HG02623 (cell line): ENCODE measurements around the gene DPH1.

Experiments used
- ATAC-seq: cut with Tn5 transposase; IDR thresholded peaks from one replicate; pipeline ENCODE4 v1.9.1; 2021; ENCODE audit warnings: moderate library complexity; ENCODE audit not compliant: unreplicated experiment

Gene DPH1

GRCh38 chr17:2076087-2076984 lies 46.4 kb downstream of the DPH1 start:
- no peak for ATAC-seq

- no peak for ATAC-seq
These were observed 47.1 kb downstream of the DPH1 start for GRCh38 chr17:2077040-2077439.

DNA sequence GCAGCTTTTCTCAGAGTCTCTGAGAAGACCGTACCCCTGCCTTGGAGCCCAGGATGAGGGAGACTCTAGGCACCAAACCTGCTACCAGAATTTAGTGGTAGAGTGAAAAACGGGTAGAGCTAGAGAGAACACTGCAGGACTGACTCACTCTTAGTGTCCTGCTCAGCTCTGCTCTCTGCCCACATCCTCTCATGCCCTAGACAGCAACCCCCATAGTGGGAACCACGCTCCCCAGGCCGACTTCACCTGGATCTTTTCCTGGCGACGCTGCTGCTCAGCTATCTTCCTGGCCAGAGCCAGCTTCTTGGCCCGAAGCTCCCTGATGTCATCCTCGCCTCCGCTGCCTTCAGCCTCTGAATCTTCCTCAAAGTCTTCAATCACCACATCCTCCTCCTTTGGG lies 51.6 kb downstream of the DPH1 start:
- no peak for ATAC-seq

- ATAC-seq: no peak
These were observed 52.2 kb downstream of the DPH1 start for GRCh38 chr17:2082003-2082781.

- ATAC-seq: no peak
These were observed 53.7 kb downstream of the DPH1 start for GRCh38 chr17:2083613-2084035.

DNA sequence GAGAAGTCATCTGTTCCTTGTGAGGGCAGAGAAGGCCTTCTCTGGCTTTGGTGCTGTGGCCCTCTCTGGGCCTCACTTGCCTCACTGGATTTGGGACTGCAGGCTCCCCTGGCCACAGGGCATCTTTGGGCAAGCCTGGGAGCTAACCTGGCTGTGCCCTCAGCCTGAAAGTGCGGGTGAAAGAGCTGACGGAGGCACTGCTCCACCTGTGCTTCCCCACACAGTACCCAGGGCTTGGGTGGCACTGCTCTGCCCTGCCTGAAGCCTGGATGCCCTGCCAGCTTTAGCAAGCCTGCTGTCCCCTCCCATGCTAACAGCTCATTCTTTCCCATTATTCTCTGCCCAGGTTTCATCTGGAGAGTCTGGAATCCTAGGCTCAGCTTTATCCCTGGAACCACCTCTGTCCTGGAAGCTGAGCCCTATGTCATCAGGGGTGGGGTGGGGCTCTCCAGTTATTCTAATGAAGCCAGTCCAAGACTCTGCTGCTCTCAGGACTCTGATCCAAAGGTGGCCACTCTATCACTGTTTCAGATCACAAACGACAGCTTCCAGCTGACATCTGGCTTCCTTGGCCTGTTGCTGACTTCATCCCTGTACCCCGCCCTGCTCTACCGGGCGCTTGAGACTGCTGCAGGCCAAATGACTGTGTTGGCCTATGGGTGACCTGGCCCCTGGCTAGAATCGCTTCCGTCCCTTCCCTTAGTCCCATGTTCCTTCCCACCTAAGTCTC lies 54.2 kb downstream of the DPH1 start:
- no peak for ATAC-seq

- ATAC-seq: no peak
These were observed 55.1 kb downstream of the DPH1 start for GRCh38 chr17:2084766-2085647.

DNA sequence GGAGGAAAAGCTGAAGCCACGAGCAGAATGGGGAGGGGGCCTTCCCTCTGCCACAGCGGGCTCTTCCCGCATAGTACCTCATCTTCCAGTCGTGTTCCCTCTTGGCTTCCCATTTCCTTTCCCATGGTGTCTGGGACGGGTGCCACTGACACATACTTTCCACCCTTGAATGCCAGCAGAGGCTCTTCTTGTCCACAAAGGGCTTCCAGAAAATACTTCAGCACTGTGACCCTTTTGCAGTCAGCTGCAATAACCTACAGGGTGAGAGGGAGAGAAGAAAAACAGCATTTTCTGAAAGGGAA lies 55.6 kb downstream of the DPH1 start:
- no peak for ATAC-seq

DNA sequence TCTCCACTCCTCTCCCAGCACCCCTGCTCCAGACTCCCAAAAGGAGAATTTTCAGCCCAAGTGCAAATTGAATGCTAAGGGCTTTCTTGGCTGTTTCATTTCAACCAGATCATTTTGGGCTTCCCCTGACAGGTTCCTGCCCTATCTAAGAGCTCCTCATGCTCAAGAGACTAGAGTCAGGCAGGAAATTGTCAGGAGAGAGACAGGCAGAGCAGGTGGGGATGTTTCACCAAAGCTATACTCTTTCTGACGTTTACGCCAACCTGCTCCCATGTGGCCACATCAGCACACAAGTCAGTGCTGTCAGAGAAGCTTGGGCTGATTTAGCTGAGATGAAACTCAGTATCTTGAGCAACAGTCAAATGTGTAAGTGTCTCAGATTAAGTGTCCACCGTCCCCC lies 56.4 kb downstream of the DPH1 start:
- no peak for ATAC-seq

GRCh38 chr17:2087597-2088211 lies 57.8 kb downstream of the DPH1 start:
- ATAC-seq: no peak

GRCh38 chr17:2089021-2089422 lies 59.1 kb downstream of the DPH1 start:
- ATAC-seq: peak; percentile 11

DNA sequence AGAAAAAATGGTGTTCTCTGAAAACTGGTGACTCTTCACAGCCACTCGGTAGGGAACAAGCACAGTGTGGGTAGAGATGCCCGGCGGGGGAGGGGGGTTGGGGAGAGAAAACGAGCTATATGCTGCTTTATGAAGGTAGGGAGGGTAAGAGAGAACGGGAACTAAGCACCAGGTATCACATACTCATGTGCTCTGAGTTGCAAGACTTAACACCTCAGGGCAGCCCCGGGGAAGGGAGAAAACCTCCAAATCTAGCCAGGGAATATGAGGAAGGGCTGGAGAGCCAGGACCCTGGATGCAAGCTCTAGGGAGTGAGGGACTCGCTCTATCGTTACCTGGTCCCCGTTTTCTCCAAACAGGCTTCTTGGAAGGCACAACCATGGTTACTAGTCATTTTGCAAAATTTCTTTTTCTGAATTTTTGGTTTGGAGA lies 60.3 kb downstream of the DPH1 start:
- no peak for ATAC-seq

DNA sequence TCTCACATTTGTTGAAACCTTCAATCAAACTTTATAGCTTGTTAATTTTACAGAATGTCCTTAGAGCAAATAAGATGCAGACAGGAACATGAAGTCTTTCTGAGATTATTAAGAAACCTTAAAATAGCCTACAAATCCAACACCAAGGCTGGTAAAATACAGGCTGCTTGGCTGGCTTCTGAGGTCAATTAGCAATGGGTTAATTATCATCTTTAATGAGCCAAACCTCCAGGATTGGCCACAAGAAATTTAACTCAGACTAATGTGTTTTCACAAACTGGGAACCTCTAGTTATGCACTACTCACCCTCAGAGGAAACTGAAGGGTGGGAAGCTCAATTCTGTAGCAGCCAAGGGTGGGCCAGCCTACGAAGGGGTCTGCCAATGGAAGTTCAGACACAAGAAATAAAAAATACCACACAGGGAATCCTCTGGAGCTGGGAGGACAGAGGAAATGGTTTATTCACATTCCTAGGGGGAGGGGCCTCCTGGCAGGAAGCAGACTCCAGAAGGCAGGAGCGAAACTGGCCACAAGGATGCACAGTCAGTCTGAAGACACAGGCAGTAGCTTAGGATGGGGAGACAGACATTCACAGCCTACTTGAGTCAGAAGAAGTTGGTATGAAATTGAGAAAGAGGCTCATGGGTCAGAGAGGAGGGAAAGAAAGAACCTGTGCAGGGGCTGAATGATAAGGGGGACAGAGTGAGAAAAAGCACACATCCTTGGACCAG lies 61.0 kb downstream of the DPH1 start:
- ATAC-seq: no peak

DNA sequence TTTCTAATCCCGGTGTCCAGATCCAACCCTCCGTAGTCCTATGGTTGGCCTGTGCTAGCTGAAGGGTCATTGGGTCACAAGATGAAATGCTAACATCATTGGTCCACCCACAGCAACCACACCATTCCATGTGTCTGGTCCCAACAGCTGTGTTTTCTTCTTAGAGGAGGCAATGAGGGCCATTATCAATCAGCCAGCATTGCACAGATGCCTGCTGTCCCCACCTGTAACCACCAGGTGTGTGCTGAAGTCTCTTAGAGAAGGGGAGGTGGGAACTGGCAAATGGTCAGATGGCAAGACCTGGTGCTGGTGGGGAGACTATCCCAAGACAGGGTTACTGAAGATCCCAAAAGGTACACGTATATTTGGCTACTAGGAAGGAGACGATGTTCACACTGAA lies 62.3 kb downstream of the DPH1 start:
- no peak for ATAC-seq

DNA sequence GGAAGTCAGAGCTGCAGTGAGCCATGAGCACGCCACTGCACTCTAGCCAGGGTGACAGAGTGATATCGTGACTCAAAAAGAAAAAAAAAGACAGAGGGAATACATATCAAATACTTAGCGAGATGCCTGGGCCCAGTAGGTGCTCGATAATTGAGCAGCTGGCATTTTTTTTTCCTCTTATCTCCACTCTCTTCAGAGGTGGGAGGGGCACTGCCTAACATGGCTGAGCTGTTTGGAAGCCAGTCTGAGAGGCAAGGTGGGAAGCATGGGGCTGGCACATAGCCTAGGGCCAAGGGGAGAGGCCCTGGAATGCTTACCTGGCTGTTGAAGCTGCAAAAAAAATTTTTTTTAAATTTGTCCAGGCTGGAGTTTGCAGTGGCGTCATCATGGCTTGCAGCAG lies 63.4 kb downstream of the DPH1 start:
- no peak for ATAC-seq
